GM04503 (cell line): ENCODE results near the gene TRAK1.
"Not testable (repeated sequence)": the region's sequence is repeated elsewhere in the genome, so short reads cannot be mapped to it uniquely, and the experiment has no call there.

Source experiments
- DNase-seq: peaks from one replicate; pipeline ENCODE4 v3.0.0-alpha.2; 2012; ENCODE audit warnings: low read depth

Gene TRAK1

DNA sequence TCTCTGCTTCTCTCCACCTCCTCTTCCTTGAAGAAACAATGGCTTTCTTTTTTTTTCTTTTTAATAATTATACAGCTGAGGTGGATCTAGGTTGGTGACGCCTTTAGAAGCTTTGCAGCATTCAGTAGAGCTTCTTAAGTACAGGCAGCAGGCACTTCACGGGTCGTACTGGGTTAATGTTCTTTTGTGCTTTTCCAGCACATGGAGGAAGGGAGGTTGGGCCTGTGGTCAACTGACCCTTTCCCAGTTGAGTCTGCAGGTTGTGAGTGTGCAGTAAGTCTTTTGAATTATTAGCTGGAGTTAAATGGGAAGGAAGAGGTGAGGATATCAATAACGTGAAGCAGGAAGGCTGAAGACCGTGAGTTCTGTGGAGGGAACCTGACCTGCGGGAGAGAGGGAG lies 7.0 kb downstream of the TRAK1 start:
- no peak for DNase-seq

DNA sequence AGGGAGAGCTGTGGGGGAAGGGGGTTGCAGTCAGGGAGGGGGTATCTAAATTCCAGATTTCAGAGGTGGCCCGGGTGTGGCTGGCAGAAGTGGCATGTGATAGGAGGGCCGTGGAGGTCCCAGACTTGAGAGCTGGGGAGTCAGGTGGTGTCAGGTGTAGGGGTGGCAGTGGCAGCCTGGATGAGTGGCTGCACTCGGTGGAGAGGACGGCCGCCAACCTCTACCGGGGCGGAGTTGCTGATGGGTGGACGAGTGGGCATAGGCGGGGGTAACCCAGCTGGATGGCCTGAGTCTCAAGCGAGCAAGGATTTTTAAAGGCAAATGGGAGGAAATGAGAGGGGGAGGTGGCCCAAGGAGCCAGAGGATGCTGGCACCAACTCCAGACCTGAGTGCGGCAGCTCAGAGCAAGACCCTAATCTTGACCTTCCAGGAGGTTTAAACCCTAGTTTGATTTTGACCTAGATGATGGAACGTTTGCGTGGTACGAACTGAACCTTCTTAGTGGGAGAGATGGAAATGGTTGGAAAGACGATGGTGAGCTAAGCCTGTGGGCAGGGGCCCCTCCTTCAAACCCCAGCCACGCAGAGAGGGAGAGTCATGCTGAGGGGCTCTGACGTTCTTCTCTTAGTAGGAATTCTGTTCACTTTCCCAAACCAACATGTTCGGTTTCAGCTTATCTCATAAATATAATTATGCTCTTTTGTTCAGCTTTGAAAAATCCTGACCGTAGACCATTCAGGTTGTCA lies 8.0 kb downstream of the TRAK1 start:
- no peak for DNase-seq

GRCh38 chr3:42101048-42101447 lies 9.9 kb downstream of the TRAK1 start:
- DNase-seq: peak; percentile 73

GRCh38 chr3:42101481-42101880 lies 10.3 kb downstream of the TRAK1 start:
- DNase-seq: no peak

DNA sequence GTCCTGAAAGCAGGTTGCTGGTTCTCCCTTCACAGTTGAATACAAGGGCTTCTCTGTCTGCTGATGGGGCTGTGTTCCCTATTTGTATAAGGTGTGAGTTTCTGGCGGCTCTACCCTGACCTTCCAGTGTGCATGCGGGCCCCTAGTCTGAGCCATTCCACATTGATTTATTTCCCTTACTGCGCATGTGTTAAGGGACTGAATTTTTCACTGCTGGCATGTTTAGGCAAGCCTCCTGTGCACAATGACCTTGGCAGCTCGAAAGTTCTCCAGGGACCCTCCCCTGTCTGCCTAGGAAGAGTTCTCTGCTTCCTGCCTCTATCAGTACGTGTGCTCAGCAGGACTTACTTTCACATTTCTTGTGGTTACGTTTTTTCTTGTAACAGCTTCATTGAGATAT lies 11.4 kb downstream of the TRAK1 start:
- DNase-seq: no peak

GRCh38 chr3:42103921-42104665 lies 12.9 kb downstream of the TRAK1 start:
- DNase-seq: not testable (repeated sequence)

DNA sequence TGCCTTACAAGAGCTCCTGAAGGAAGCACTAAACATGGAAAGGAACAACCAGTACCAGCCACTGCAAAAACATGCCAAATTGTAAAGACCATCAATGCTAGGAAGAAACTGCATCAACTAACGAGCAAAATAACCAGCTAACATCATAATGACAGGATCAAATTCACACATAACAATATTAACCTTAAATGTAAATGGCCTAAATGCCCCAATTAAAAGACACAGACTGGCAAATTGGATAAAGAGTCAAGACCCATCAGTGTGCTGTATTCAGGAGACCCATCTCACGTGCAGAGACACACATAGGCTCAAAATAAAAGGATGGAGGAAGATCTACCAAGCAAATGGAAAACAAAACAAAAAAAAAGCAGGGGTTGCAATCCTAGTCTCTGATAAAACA lies 14.8 kb downstream of the TRAK1 start:
- not testable (repeated sequence) for DNase-seq

GRCh38 chr3:42106646-42107045 lies 15.5 kb downstream of the TRAK1 start:
- no peak for DNase-seq

- no peak for DNase-seq
Observed at GRCh38 chr3:42110631-42111030, 19.5 kb downstream of the TRAK1 start.

GRCh38 chr3:42114130-42114725 lies 23.1 kb downstream of the TRAK1 start:
- no peak for DNase-seq

GRCh38 chr3:42115215-42115614 lies 24.1 kb downstream of the TRAK1 start:
- no peak for DNase-seq

GRCh38 chr3:42115946-42116345 lies 24.8 kb downstream of the TRAK1 start:
- DNase-seq: no peak

DNA sequence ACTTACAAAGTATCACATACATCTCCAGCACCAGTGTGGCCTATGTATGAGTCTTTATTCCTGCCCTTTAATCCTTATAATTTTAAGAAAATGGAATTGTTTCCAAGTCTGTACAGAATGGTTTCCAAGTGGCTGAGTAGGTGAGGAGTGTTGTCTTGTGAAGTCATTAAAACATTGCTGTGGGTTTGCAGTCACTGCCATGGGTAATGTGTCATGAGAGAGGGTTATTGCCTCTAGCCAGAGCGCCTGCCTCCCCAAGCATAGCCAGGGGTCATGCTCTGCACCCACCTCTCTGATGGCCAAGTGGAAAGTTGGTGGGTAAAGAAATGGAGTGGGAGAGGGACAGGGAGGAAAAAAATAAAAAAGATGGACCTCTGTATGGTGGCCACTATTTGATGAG lies 25.3 kb downstream of the TRAK1 start:
- no peak for DNase-seq

DNA sequence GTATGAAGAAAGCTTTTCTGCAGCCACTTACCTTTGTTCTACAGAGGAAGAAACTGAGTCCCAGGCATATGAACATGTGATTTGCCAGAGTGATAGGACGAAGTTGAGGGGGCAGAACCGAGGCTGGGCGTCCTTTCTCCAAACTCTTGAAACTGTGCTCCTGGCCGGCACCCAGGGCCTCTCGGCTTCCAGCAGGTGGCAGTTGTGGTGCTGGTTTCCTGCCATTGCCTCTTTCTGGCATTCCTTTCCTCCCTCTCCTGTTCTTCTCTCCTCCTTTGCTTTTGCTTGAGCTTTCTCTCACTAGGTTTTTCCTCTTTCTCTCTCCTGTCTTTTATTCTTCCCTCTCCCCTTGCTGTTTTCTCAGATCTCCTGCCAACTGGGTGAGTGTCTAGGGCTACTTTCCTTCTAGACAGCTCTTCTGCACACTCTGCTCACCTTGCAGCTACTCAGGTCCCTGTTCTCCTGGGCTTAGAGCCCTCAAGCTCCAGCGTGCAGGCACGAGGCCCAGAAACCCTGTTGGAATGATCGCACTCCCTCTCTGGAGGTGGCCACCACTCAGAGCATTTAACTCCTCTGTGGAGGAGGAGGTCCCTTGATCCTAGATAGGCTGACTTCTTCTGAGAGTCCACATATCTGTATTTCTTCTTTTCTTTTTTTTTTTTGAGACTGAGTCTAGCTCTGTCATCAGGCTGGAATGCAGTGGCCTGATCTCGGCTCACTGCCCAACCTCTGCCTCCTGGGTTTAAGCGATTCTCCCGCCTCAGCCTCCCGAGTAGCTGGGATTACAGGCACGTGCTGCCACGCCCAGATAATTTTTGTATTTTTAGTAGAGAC lies 26.2 kb downstream of the TRAK1 start:
- DNase-seq: peak; percentile 43

- no peak for DNase-seq
Observed at GRCh38 chr3:42118762-42119361, 27.7 kb downstream of the TRAK1 start.

GRCh38 chr3:42119561-42120355 lies 28.6 kb downstream of the TRAK1 start:
- DNase-seq: no peak

DNA sequence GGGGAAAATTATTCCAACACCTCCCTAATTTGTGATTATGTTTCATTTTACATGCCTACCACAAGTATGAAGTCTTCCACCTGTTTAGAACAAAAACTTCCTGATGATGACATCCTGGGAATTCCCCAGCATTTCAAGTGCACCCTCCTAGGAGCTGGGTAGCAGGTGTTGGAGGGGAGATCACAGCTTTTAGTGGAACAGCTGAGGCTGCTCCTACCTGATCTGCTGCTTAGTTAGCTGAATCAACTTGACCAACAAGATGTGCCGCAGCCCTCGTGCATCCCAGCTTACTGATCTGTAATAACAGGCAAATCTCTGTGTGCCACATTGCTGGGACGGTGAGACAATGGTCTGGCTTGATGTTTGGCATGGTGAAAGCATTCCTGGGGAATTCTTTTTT lies 29.7 kb downstream of the TRAK1 start:
- DNase-seq: no peak

- DNase-seq: peak; percentile 42
Observed at GRCh38 chr3:42122261-42123011, 31.3 kb downstream of the TRAK1 start.

DNA sequence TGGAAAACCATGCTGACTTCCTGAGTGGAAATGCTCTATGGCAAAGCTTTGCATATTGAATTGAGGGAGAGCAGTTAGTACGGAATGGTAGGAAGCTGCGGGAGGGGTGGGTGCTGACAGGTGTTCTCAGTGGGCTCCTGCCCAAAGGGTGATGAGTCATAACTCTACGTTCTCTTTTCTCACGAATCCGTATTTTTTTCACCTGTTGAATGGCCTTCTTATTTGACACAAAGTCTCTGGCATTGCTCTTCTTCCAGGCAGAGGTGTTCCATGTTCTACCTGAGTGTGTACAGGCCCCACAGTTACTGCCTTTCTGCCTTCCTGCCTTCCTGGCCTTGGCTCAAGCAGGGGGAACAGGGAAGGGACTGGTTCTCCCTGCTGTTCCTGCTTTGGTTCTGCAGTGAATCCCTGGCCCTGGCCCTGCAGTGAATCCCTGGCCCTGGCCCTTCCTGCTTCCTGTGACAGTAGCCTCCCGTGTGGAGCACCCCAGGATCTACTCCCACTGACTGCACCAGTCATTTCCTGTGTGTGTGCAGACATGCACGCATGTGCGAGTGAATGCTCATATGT lies 31.9 kb downstream of the TRAK1 start:
- no peak for DNase-seq
